GM23338 (cell line): Measurements from ENCODE around the gene GLS. TPM values are rescaled to one million over a fixed set of nuclear protein-coding genes. Genes with fewer than 3 reads are reported as not detected.

Experiments
- ATAC-seq: fragments of 200-7000 bp; cut with Tn5 transposase; 3 replicates; pipeline ENCODE4 v1.9.1; 2020
- DNase-seq: peaks from one replicate; pipeline ENCODE4 v3.0.0-alpha.2; 2015; ENCODE audit warnings: low spot score
- H2AFZ ChIP-seq: fragments of 200-600 bp; sonication (generic); 2 replicates; pipeline ENCODE4 v1.8.0; 2016; ENCODE audit warnings: antibody characterized with exemption, mild to moderate bottlenecking, moderate library complexity
- H3F3A ChIP-seq: fragments of 200-600 bp; sonication (generic); replicated peaks from 2 replicates; pipeline ENCODE4 v1.8.0; 2017; ENCODE audit warnings: antibody characterized with exemption, mixed run types, low read depth
- H3K27ac ChIP-seq: fragments of 200-600 bp; sonication (generic); 2 replicates; pipeline ENCODE4 v1.6.1; 2016; ENCODE audit warnings: low read depth
- H3K27me3 ChIP-seq: fragments of 200-600 bp; sonication (generic); 2 replicates; pipeline ENCODE4 v1.8.0; 2016; ENCODE audit warnings: mild to moderate bottlenecking, mixed run types, moderate library complexity; ENCODE audit not compliant: insufficient read depth
- H3K36me3 ChIP-seq: fragments of 200-600 bp; sonication (generic); 2 replicates; pipeline ENCODE4 v1.8.0; 2016; ENCODE audit warnings: mild to moderate bottlenecking; ENCODE audit not compliant: insufficient read depth
- H3K4me1 ChIP-seq: fragments of 200-600 bp; sonication (generic); 2 replicates; pipeline ENCODE4 v1.8.0; 2016; ENCODE audit warnings: mild to moderate bottlenecking, moderate library complexity; ENCODE audit not compliant: insufficient read depth
- H3K4me2 ChIP-seq: fragments of 200-600 bp; sonication (generic); 2 replicates; pipeline ENCODE4 v1.7.1; 2017; ENCODE audit warnings: mixed run types
- H3K4me3 ChIP-seq: fragments of 200-600 bp; sonication (generic); 2 replicates; pipeline ENCODE4 v1.6.1; 2016; ENCODE audit warnings: mixed run types
- H3K79me2 ChIP-seq: fragments of 200-600 bp; sonication (generic); replicated peaks from 2 replicates; pipeline ENCODE4 v1.8.0; 2017; ENCODE audit warnings: mild to moderate bottlenecking; ENCODE audit not compliant: insufficient read depth
- H3K9me2 ChIP-seq: fragments of 200-600 bp; sonication (generic); 2 replicates; pipeline ENCODE4 v1.8.0; 2017; ENCODE audit not compliant: insufficient read depth
- H4K20me1 ChIP-seq: fragments of 200-600 bp; sonication (generic); replicated peaks from 2 replicates; pipeline ENCODE4 v1.8.0; 2017; ENCODE audit warnings: mild to moderate bottlenecking; ENCODE audit not compliant: insufficient read depth
- H3K27ac Mint-ChIP-seq: 2 replicates; pipeline ENCODE4 v1.8.0; 2020; ENCODE audit warnings: inconsistent platforms, mild to moderate bottlenecking, moderate library complexity, mixed read lengths
- H3K27me3 Mint-ChIP-seq: 3 replicates; pipeline ENCODE4 v1.8.0; 2022; ENCODE audit warnings: low read depth, mild to moderate bottlenecking, moderate library complexity, mixed read lengths, inconsistent platforms; ENCODE audit not compliant: insufficient read depth, poor library complexity
- H3K36me3 Mint-ChIP-seq: 3 replicates; pipeline ENCODE4 v1.8.0; 2021; ENCODE audit warnings: low read depth, mild to moderate bottlenecking, inconsistent platforms, moderate library complexity, mixed read lengths
- H3K4me1 Mint-ChIP-seq: 3 replicates; pipeline ENCODE4 v1.8.0; 2020; ENCODE audit warnings: mild to moderate bottlenecking, inconsistent platforms, mixed read lengths
- H3K4me3 Mint-ChIP-seq: 3 replicates; pipeline ENCODE4 v1.8.0; 2021; ENCODE audit warnings: moderate library complexity, mild to moderate bottlenecking, inconsistent platforms, mixed read lengths
- H3K9me3 Mint-ChIP-seq: 3 replicates; pipeline ENCODE4 v1.8.0; 2020; ENCODE audit warnings: moderate library complexity, mild to moderate bottlenecking, inconsistent platforms, mixed read lengths
- CREB1 ChIP-seq: fragments of 250-450 bp; sonication (Bioruptor Pico); IDR thresholded peaks from 2 replicates; pipeline ENCODE4 v1.5.0; 2020; ENCODE audit warnings: low read depth, mild to moderate bottlenecking, moderate library complexity
- CTCF ChIP-seq, 2 experiments: fragments of 200-600 bp in 1 of 2; sonication (generic) in 1 of 2; conservative IDR thresholded peaks; 2 replicates each; pipeline versions ENCODE4 v1.5.1 to v1.6.1; 2016 to 2017; ENCODE audit warnings: antibody characterized with exemption in 2 of 2, low read depth in 2 of 2, mild to moderate bottlenecking in 2 of 2, moderate library complexity in 1 of 2
- ETS1 ChIP-seq: IDR thresholded peaks from 2 replicates; pipeline ENCODE4 v1.6.1; 2016; ENCODE audit warnings: antibody characterized with exemption
- EZH2 ChIP-seq: fragments of 200-600 bp; sonication (generic); IDR thresholded peaks from one replicate; pipeline ENCODE4 v1.8.0; 2017; ENCODE audit warnings: antibody characterized with exemption, mild to moderate bottlenecking, low read depth; ENCODE audit not compliant: unreplicated experiment
- EZH2phosphoT487 ChIP-seq: fragments of 200-600 bp; sonication (generic); IDR thresholded peaks from one replicate; pipeline ENCODE4 v1.8.1; 2018; ENCODE audit warnings: antibody characterized with exemption; ENCODE audit not compliant: unreplicated experiment
- JUNB ChIP-seq: IDR thresholded peaks from one replicate; pipeline ENCODE4 v1.6.1; 2016; ENCODE audit warnings: antibody characterized with exemption; ENCODE audit not compliant: unreplicated experiment
- NANOG ChIP-seq: IDR thresholded peaks from 2 replicates; pipeline ENCODE4 v1.6.1; 2016; ENCODE audit warnings: antibody characterized with exemption, borderline replicate concordance
- POLR2AphosphoS5 ChIP-seq: IDR thresholded peaks from 2 replicates; pipeline ENCODE4 v1.6.1; 2016; ENCODE audit warnings: antibody characterized with exemption, low read depth
- STAT1 ChIP-seq: IDR thresholded peaks from one replicate; pipeline ENCODE4 v1.6.1; 2016; ENCODE audit warnings: antibody characterized with exemption; ENCODE audit not compliant: unreplicated experiment
- ZNF114 ChIP-seq: fragments of 250-450 bp; sonication (Bioruptor Pico); IDR thresholded peaks from 2 replicates; pipeline ENCODE4 v1.5.0; 2020; ENCODE audit warnings: mild to moderate bottlenecking, moderate library complexity
- ZNF331 ChIP-seq: fragments of 250-450 bp; sonication (Bioruptor Pico); IDR thresholded peaks from 2 replicates; pipeline ENCODE4 v1.5.0; 2020; ENCODE audit warnings: low read depth, mild to moderate bottlenecking, moderate library complexity
- polyA plus RNA-seq: library from polyadenylated mRNA; unstranded; fragments of >200 nt; fragmentation: Nextera tagmentation; extraction: Ambion mirVana; gene quantifications from 2 replicates; pipeline ENCODE4 v1.2.1, GENCODE V29; 2016
- total RNA-seq: library from RNA; depleted of rRNA; stranded (reverse); fragments of >200 nt; shearing (Covaris generic); gene quantifications from 2 replicates; pipeline ENCODE4 v1.2.3, GENCODE V29; 2014
- TF ChIP-seq, protein P1 (sequence below): IDR thresholded peaks from one replicate; pipeline ENCODE4 v1.6.1; 2018; ENCODE audit warnings: antibody characterized with exemption; ENCODE audit not compliant: unreplicated experiment
- TF ChIP-seq, protein P2 (sequence below): fragments of 250-450 bp; sonication (Bioruptor Pico); IDR thresholded peaks from 2 replicates; pipeline ENCODE4 v1.5.0; 2020; ENCODE audit warnings: mild to moderate bottlenecking, moderate library complexity

Gene GLS
- total and polyA plus RNA-seq, 2 experiments from 2014 or later, result 38.1 to 172 TPM

DNA sequence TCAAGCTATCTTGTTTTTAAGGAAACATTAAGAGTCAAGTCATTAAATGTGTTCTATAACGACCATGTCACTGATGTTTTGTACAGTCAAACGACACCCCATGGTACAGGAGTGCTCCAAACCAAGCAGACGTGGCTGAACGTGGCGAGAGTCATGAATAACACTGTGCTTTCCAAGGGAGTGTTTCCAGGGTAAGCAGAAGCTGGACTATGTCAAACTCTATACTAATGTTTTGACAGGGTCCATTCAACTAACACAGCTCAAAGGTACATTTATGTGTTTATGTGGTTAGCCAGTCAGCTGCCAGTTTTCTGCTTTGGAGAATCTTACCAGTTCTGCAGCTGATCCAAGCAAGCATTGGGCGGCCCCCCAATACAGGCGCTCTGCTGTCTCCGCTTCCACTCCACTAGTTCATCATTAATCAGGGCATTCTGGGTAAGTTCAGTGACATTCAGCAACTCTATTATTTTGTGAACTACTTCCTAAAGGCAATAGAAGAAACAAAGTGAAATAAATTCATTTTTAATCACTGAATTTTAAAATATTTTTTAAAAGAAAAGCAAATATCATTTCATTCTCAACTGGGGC lies 117.0 kb downstream of the GLS start:
- H3K9me2 ChIP-seq, result no peaks in the 10 kb centered on the region
- no peak for ATAC-seq
- no peak for DNase-seq
- H3K79me2 ChIP-seq, result no peaks in the 10 kb centered on the region
- H3K4me2 ChIP-seq, result no peak overlapping the region
- TF ChIP-seq EZH2phosphoT487 (no peak), POLR2AphosphoS5 (no peak), ZNF114 (no peak), CTCF (conservative IDR thresholded peaks at IDR 0.05; ENCODE audit: low read depth in 2 of 2) (no peak), CREB1 (CRISPR knock-in tag) (no peak), JUNB (no peak), EZH2 (no peak), ETS1 (no peak), NANOG (no peak), STAT1 (no peak), ZNF331 (CRISPR knock-in tag) (no peak)
- TF ChIP-seq, protein P1, sequence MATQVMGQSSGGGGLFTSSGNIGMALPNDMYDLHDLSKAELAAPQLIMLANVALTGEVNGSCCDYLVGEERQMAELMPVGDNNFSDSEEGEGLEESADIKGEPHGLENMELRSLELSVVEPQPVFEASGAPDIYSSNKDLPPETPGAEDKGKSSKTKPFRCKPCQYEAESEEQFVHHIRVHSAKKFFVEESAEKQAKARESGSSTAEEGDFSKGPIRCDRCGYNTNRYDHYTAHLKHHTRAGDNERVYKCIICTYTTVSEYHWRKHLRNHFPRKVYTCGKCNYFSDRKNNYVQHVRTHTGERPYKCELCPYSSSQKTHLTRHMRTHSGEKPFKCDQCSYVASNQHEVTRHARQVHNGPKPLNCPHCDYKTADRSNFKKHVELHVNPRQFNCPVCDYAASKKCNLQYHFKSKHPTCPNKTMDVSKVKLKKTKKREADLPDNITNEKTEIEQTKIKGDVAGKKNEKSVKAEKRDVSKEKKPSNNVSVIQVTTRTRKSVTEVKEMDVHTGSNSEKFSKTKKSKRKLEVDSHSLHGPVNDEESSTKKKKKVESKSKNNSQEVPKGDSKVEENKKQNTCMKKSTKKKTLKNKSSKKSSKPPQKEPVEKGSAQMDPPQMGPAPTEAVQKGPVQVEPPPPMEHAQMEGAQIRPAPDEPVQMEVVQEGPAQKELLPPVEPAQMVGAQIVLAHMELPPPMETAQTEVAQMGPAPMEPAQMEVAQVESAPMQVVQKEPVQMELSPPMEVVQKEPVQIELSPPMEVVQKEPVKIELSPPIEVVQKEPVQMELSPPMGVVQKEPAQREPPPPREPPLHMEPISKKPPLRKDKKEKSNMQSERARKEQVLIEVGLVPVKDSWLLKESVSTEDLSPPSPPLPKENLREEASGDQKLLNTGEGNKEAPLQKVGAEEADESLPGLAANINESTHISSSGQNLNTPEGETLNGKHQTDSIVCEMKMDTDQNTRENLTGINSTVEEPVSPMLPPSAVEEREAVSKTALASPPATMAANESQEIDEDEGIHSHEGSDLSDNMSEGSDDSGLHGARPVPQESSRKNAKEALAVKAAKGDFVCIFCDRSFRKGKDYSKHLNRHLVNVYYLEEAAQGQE, result no peak
- TF ChIP-seq, protein P2, sequence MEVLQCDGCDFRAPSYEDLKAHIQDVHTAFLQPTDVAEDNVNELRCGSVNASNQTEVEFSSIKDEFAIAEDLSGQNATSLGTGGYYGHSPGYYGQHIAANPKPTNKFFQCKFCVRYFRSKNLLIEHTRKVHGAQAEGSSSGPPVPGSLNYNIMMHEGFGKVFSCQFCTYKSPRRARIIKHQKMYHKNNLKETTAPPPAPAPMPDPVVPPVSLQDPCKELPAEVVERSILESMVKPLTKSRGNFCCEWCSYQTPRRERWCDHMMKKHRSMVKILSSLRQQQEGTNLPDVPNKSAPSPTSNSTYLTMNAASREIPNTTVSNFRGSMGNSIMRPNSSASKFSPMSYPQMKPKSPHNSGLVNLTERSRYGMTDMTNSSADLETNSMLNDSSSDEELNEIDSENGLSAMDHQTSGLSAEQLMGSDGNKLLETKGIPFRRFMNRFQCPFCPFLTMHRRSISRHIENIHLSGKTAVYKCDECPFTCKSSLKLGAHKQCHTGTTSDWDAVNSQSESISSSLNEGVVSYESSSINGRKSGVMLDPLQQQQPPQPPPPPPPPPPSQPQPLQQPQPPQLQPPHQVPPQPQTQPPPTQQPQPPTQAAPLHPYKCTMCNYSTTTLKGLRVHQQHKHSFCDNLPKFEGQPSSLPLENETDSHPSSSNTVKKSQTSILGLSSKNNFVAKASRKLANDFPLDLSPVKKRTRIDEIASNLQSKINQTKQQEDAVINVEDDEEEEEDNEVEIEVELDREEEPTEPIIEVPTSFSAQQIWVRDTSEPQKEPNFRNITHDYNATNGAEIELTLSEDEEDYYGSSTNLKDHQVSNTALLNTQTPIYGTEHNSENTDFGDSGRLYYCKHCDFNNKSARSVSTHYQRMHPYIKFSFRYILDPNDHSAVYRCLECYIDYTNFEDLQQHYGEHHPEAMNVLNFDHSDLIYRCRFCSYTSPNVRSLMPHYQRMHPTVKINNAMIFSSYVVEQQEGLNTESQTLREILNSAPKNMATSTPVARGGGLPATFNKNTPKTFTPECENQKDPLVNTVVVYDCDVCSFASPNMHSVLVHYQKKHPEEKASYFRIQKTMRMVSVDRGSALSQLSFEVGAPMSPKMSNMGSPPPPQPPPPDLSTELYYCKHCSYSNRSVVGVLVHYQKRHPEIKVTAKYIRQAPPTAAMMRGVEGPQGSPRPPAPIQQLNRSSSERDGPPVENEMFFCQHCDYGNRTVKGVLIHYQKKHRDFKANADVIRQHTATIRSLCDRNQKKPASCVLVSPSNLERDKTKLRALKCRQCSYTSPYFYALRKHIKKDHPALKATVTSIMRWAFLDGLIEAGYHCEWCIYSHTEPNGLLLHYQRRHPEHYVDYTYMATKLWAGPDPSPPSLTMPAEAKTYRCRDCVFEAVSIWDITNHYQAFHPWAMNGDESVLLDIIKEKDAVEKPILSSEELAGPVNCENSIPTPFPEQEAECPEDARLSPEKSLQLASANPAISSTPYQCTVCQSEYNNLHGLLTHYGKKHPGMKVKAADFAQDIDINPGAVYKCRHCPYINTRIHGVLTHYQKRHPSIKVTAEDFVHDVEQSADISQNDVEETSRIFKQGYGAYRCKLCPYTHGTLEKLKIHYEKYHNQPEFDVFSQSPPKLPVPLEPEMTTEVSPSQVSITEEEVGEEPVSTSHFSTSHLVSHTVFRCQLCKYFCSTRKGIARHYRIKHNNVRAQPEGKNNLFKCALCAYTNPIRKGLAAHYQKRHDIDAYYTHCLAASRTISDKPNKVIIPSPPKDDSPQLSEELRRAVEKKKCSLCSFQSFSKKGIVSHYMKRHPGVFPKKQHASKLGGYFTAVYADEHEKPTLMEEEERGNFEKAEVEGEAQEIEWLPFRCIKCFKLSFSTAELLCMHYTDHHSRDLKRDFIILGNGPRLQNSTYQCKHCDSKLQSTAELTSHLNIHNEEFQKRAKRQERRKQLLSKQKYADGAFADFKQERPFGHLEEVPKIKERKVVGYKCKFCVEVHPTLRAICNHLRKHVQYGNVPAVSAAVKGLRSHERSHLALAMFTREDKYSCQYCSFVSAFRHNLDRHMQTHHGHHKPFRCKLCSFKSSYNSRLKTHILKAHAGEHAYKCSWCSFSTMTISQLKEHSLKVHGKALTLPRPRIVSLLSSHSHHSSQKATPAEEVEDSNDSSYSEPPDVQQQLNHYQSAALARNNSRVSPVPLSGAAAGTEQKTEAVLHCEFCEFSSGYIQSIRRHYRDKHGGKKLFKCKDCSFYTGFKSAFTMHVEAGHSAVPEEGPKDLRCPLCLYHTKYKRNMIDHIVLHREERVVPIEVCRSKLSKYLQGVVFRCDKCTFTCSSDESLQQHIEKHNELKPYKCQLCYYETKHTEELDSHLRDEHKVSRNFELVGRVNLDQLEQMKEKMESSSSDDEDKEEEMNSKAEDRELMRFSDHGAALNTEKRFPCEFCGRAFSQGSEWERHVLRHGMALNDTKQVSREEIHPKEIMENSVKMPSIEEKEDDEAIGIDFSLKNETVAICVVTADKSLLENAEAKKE (CRISPR knock-in tag), result no peak
- no peaks in the 10 kb centered on the region for H3K27me3 ChIP-seq
- no peaks in the 10 kb centered on the region for H3K4me1 ChIP-seq
- H3K4me1 Mint-ChIP-seq, result no peaks in the 10 kb centered on the region; the same call in 2 of the 3 replicates
- no peaks in the 10 kb centered on the region for H3K9me3 Mint-ChIP-seq
- H2AFZ ChIP-seq, result no peak overlapping the region
- no peak overlapping the region for H3K4me3 Mint-ChIP-seq
- H3K27ac Mint-ChIP-seq, result no peak overlapping the region
- no peak overlapping the region for H3K4me3 ChIP-seq
- peaks cover 45% of the 10 kb centered on the region for H3K36me3 ChIP-seq
- peaks cover 4% of the 10 kb centered on the region; the same call in 1 of the 2 replicates for H3F3A ChIP-seq
- H3K27me3 Mint-ChIP-seq, result peaks cover 7% of the 10 kb centered on the region
- peaks cover 4% of the 10 kb centered on the region; the same call in 1 of the 2 replicates for H4K20me1 ChIP-seq
- peaks cover 80% of the 10 kb centered on the region for H3K36me3 Mint-ChIP-seq
- H3K27ac ChIP-seq, result no peak overlapping the region
